ENCODE data around the gene SARM1. TPM values are rescaled to one million over a fixed set of nuclear protein-coding genes. Genes with fewer than 3 reads are reported as not detected.

The SARM1 gene
- total RNA-seq, 1 experiment from 2014 or later: 5.1 TPM

GRCh38 chr17:28335201-28335958 lies 36.1 kb upstream of the SARM1 start, which contains the start of the genes IFT20 and TNFAIP1:
TSS of gene IFT20 (minus strand) at chr17:28335472. CDS start at chr17:28331985, 3,487 bp downstream.
TSS of gene TNFAIP1 (plus strand) at chr17:28335761. CDS start at chr17:28339522, 3,761 bp downstream.
- Histone ChIP-seq H4K91ac (ENCODE audit: insufficient read length, low read depth, low read length) (no peak within 1 kb of the TSS), H3K4ac (ENCODE audit: low read depth, low read length) (no peak within 1 kb of the TSS), H4K20me1 (ENCODE audit: control insufficient read depth, insufficient read depth, insufficient read length) (no peaks in the 10 kb centered on the region), H3K23me2 (ENCODE audit: insufficient read length, low read depth, low read length, poor library complexity, severe bottlenecking) (peaks cover 13% of the 10 kb centered on the region), H3K9ac (ENCODE audit: extremely low read depth, insufficient read length, low read length) (peak within 1 kb of the TSS; percentile 79), H3K56ac (ENCODE audit: insufficient read length, low read depth, low read length) (no peak within 1 kb of the TSS), H3K14ac (ENCODE audit: insufficient read depth, low read length) (peak within 1 kb of the TSS; percentile 86), H3K79me1 (ENCODE audit: insufficient read depth, low read depth, low read length, poor library complexity, severe bottlenecking) (no peaks in the 10 kb centered on the region), H3K23ac (ENCODE audit: insufficient read length, low read depth, low read length) (no peak within 1 kb of the TSS), H3K27ac (ENCODE audit: insufficient read length, low read depth, low read length) (no peak within 1 kb of the TSS), H2BK5ac (ENCODE audit: insufficient read length, low read length) (no peak within 1 kb of the TSS), H2BK12ac (ENCODE audit: insufficient read length, low read depth, low read length) (no peak within 1 kb of the TSS), H2BK15ac (ENCODE audit: low read depth, low read length) (no peak within 1 kb of the TSS), H2AFZ (ENCODE audit: low read length) (no peak within 1 kb of the TSS), H4K5ac (ENCODE audit: insufficient read length, low read depth, low read length) (no peak within 1 kb of the TSS), H3K9me3 (ENCODE audit: control insufficient read depth, low read depth, low read length) (no peaks in the 10 kb centered on the region), H2AK5ac (ENCODE audit: insufficient read length, low read length) (no peak within 1 kb of the TSS), H2BK20ac (ENCODE audit: low read depth, low read length, poor library complexity, severe bottlenecking) (no peak within 1 kb of the TSS), H3K18ac (ENCODE audit: insufficient read length, low read depth, low read length) (peak within 1 kb of the TSS; percentile 87), H2BK120ac (ENCODE audit: low read depth, low read length, poor library complexity, severe bottlenecking) (no peak within 1 kb of the TSS), H4K8ac (replicated peaks; ENCODE audit: insufficient read length, low read depth, low read length) (no peak within 1 kb of the TSS), H3K4me2 (ENCODE audit: insufficient read depth, insufficient read length, low read length) (peak within 1 kb of the TSS; percentile 93), H3K27me3 (ENCODE audit: insufficient read depth, low read length) (no peaks in the 10 kb centered on the region), H3K4me1 (ENCODE audit: insufficient read depth, low read length) (peaks cover 9% of the 10 kb centered on the region; the same call in 1 of the 2 replicates), H3T11ph (ENCODE audit: low read length) (no peak within 1 kb of the TSS), H3K79me2 (ENCODE audit: insufficient read depth, low read length) (no peaks in the 10 kb centered on the region; the same call in 1 of the 2 replicates)
- H3K36me3 Mint-ChIP-seq (ENCODE audit: insufficient read depth in 1 of 3, low read depth in 3 of 3): peaks cover 0 to 11% (median 9%) of the 10 kb centered on the region in 3 experiments; a peak in 5 of 7 replicates
- peak within 1 kb of the TSS; percentile 92 to 99 (median 98) for H3K27ac Mint-ChIP-seq
- no peak for TF ChIP-seq CTCF (conservative IDR thresholded peaks at IDR 0.05)
- H3K4me1 Mint-ChIP-seq: peaks cover 19 to 23% of the 10 kb centered on the region in 2 experiments
- no peaks in the 10 kb centered on the region; a peak in 1 of 5 replicates for H3K9me3 Mint-ChIP-seq
- H3K4me3 Mint-ChIP-seq: peak within 1 kb of the TSS; percentile 97 to 99
- H3K27me3 Mint-ChIP-seq (ENCODE audit: low read depth): no peaks in the 10 kb centered on the region
- DNase-seq: peak; percentile 100
- no CpG with 5 or more reads among the region's 62 CpGs for WGBS (ENCODE audit: extremely low coverage, insufficient read length, low lambda C conversion rate)

Data from H9 (cell line).